Germinal center (tissue), 1 donor: ENCODE measurements around the gene ZP4.

ENCODE experiments used
- DNase-seq: peaks from one replicate; pipeline ENCODE4 v3.0.0; 2012; ENCODE audit warnings: mixed read lengths, low spot score

ZP4 gene, protein sequence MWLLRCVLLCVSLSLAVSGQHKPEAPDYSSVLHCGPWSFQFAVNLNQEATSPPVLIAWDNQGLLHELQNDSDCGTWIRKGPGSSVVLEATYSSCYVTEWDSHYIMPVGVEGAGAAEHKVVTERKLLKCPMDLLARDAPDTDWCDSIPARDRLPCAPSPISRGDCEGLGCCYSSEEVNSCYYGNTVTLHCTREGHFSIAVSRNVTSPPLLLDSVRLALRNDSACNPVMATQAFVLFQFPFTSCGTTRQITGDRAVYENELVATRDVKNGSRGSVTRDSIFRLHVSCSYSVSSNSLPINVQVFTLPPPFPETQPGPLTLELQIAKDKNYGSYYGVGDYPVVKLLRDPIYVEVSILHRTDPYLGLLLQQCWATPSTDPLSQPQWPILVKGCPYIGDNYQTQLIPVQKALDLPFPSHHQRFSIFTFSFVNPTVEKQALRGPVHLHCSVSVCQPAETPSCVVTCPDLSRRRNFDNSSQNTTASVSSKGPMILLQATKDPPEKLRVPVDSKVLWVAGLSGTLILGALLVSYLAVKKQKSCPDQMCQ

DNA sequence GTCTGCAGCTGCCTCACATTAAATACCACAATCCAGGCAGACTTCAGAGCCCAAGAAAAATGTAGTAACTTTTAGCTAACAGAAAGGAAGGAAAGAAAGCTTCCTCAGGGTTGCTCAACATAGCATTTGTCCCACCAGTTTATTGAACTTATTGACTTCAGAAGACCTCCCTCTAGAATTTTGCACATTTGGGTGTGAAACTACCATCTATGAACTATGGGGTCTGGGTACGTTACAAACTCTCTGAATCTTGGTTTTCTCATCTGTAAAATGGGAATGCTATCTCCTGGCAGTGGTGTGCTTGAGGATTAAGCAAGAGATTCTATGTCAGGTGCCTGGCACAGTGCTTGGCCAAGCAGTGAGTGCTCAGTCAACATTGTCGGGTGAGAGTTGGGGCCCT, at the start of gene ZP4:
ZP4 (minus strand) TSS at position 101 of the 400 bp plus-strand sequence. CDS start 287 bp downstream, outside the sequence.
- DNase-seq, result no peak

DNA sequence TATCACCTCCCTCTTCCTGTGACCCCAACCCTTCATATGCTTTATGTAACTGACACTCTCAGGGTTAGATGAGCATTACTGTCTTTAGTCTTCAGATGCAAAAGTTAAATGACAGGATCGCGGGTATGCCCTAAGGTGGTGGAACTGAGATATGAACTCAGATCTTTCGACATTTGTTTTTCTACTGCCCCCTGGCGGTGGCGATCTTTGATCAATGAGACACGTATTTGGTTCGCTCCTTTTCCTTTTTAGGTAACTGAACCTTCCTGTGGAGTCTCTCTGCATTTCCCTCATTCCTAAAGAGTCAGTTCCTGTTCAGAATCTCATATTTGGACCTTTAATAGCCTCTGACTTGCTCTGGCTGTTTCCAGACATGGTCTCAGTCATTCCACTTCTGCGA, 47.8 kb upstream of the ZP4 start:
- no peak for DNase-seq

DNA sequence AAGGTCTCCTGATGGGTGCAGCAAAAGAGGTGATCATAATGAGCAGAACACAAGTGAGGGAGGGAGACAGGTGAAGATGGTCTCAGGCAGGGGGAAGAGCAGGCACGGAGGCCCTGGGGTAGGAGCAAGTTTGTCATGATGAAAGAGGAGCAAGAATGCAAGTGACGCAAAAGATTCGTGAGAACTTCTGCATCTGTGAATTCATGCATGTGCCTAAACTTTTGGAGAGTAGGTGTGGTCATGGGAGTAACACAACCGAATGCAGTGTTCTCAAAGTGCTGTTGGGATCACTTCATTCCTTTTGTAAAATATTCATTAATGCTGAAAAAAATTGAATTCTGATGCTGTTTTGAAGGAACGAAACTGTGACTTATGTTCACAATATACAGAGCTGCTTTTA, 47.3 kb upstream of the ZP4 start:
- DNase-seq, result no peak

DNA sequence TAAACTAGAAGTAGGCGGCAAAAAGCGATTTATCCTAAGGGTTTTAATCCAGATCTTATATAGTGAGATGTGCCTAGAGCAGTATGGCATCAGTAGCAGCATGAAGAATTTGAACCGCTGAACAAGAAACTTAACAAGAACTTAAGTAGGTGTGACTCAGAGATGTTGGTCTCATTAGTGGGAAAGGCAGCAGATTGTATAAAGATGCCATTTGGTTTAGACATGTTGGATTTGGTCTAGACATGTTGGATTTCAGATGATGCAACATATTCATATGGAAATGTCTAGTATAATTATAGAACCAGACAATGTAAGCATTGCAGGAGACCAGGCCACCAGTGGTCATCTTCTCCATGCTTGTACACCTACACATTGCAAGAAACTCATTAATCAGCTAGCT, 42.1 kb upstream of the ZP4 start:
- DNase-seq, result no peak

DNA sequence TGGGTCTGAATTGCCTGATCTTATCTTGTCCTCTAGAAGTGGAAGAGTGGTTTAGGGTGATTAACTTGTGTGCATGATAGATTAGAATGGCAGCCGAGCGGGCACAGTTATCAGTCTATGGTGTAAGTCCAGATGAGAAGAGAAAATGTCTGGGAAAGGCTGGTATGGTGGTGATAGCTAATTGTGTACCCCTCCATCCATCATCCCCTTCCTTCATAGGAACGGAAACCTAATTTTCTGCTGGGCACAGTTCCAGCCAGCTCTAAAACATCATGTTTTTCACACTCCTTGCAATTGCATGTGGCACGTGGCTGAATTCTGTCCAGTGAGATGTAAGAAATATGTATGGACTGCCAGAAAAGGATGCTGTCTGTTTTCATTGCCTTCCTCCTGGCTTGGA, 40.9 kb upstream of the ZP4 start:
- DNase-seq, result no peak

DNA sequence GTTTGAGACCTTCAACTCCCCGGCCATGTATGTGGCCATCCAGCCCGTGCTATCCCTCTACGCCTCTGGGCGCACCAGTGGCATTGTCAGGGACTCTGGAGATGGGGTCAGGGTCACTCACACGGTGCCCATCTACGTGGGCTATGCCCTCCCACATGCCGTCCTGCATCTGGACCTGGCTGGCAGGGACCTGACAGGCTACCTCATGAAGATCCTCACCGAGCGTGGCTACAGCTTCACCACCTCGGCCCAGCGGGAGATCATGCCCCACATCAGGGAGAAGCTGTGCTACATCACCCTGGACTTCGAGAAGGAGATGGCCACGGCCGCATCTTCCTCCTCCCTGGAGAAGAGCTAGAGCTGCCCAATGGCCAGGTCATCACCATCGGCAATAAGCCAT, 36.5 kb upstream of the ZP4 start:
- DNase-seq, result no peak

DNA sequence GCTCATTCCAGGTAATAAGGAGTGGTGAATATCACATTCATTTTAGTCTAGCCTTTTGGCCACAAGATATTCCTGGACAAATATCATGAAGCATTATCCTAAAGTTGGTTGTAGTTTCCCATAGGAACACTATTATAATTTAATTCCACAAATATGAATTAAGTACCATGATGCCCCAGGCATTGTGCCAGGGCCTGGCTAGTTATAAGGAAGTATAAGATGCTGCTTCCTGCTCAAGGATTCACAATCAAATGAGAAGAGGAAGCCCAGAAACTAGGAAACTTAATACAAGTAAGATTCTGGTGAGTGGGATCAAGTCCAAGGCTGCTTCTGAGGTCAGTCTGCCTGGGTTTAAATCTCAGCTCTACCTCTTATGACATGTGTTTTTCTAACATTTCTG, 30.6 kb upstream of the ZP4 start:
- DNase-seq, result no peak

DNA sequence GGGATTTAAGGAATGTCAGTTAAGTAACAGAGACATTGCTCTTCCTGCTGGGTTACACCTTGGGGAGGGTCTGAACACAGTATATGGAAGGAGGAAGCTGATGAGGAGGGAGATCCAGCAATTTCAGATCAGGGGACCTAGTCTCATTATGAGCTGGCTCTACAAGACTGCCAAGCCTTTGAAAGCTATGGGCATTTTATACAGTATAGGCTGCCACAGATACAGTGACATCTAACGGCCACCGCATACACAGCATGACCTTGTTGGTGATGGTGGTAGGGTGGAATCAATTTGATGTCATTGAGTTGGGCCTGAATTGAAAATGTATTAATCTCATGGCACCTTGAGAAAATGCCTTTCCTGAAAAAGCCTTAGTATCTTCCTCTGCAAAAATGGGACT, 22.6 kb upstream of the ZP4 start:
- no peak for DNase-seq

DNA sequence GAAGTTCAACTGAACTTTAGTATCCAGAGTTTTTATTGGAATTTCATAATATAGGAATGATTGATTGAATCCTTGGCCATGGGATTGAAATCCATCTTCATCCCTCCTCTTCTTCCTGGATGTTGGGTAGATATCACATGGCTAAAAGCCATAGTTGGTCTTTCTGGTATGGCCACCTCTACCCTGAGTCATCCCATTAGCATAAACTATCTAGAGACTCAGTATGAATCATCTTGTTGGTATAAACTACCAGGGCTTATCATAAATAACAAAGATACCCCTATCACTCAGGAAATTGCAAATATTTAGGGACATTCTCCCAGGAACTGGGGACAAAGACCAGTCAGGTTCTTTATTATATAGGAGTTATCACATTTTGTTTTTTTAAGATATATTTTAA, 21.2 kb upstream of the ZP4 start:
- DNase-seq, result no peak

DNA sequence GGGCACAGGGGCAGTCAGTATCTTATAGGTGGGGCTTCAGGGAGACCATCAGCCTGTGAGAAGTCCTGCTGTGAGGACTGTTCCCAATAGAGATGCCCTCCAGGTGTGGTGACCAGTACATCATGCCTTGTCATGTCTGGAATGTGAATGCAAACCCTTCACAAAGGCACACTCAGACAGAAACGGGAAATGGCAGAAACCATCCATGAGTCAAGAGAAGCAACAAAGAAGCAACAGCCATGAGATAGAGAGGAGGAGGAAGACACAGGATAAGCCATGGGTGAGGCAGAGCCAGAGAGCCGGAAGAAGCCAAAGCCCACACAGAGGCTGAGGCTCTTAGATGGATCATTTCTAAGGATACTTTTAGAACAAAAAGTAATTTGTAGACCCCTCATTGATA, 20.1 kb upstream of the ZP4 start:
- no peak for DNase-seq

DNA sequence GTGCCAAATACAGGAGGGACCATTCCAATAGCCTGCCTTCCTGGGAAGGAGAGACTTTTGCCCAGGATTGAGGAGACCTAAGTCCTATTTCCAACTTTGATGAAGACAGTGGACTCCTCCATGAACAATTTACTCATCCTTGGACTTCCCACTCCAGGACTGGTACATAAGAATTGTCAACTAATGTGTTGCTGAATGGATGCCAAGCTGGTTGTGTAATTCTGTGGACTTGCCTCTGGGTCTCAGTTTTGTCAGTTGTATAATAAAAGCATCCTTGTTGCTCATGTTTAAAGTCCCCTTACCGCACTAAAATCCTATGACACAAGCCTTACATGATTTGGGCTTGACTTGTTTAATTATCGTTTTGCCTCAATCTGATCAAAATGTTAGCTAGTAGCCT, 13.2 kb upstream of the ZP4 start:
- no peak for DNase-seq

DNA sequence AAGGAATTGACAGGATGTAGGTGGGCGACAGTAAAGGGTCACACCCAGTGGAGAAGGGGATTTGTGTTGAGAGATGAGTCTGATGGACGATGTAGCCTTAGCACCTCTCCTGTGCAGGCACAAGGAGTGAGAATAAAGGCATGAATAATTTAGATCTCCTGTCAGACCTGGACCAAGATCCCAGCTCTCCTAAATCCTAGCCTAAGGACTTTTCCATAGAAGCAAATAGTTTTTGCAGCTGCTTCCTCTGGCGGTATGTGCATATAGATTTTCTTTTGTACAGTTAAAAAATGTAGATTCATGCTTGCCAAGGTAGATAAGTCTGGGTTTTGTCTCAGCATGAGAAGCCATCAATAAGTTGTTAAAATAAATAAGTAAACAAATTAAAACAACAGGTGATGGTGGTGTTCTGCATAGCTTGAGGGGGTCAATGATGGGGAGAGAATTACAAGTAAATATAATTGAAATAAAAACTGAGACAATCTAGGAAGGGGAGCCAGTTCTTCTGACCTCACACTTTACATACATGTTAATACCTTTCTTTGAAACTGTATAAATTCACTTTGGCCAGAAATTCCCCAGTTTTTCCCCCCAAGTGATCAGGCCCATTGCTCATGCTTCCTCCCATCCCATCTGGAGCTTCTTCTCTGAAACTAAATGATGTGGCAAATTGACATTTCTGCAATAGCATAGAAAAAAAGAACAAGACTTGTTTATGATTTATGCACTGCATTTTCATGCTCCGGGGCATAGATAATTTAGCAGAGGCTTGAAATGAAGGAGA, 12.4 kb upstream of the ZP4 start:
- no peak for DNase-seq

DNA sequence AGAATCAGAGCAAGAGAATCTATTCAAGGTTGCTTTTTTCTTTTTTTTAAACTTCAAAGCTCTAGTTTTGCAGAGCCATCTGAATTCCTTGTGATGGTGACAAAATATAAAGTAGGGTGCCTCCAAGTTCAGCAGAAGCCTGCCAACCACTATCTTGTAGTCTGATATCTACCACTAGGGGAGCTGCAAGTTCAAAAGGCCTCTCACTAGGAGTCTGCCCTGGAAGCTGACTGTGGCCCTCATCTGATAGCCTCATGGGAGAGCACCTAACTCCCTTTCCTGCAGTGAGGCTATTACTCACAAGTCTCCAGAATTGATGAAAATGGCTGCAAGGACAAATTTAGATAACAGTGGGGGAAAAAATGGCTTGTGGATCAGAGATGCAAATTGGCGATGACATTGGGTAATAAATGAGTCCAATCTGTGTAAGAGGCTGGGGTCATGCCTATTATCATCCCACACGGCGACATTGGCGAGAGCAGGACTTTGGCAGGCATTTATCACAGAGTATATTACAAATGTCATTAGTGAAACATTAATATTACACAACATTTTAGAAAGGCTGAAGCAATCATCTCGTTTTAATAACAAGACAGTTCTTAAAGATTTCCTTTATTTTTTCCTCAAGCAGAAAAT, 10.7 kb upstream of the ZP4 start:
- DNase-seq, result no peak

DNA sequence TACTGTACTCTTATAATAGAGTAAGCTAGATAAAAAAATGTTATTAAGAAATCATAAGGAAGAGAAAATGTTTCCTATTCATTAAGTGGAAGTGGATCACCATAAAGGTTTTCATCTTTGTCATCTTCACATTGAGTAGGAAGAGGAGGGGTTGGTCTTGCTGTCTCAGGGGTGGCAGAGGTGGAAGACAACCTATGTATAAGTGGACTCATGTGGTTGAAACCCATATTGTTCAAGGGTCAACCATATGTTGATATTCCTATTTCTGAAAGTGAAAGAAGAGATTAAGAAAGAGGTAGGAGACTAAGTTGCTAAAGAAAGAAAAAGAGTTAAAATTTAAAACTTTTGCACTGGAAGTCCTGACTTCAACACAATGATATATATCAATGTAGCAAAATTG, 4.9 kb upstream of the ZP4 start:
- DNase-seq, result no peak

DNA sequence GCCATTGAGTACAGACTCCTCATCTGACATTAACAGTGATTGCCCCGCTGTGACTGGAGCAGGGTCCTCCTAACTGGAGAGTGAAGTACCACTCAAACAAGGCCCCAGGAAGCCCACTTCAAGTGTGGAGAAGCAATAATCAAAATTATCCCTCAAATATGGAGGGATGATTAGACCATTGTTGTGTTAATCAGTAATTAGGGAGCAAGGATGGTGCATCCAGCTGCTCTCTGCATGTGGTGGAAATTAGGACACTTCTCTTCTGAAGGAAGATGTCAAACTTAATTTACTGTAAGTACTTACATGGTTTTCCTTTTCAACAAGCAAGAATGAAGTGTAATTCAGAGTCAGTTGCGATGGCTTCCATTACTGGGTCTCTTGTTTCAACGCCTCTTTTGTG, 3.4 kb upstream of the ZP4 start:
- no peak for DNase-seq

DNA sequence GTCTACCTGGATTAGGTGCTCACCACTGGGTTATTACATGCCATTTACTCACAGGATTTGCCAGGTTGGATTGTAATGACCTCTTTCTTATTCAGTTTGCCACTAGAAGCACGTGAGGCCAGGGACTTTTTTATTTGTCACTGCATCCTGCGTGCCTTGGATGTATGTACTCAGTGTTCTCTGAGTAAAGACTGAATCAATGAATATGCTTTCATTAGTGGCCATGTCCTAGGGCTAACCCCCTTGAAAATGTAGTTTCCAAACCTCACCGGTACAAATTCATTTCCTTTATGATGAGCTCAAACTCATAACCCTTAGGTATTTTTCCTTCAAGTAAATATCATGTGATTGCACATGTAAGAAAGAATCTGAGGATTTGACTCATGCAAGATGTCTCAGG, 1.3 kb upstream of the ZP4 start:
- no peak for DNase-seq

DNA sequence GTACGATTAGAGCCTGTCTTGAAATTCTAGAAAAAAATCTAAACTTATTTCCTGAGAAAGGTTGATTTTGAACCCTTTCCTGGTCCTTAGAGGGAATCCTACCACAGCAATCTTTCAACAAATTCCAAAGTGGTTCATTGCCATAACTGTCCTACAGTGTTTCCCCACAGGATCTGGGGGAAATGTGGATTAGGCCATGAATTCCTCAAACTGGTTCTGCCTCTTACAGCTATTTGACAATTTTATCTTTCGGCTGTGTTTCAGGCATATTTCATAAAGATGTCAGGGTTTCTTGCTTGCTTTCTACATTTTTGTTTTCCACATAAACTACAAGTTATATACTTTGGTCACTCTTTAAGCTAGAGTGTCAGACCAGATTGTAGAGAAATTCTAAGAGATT, 544 bp upstream of the ZP4 start:
- no peak for DNase-seq

DNA sequence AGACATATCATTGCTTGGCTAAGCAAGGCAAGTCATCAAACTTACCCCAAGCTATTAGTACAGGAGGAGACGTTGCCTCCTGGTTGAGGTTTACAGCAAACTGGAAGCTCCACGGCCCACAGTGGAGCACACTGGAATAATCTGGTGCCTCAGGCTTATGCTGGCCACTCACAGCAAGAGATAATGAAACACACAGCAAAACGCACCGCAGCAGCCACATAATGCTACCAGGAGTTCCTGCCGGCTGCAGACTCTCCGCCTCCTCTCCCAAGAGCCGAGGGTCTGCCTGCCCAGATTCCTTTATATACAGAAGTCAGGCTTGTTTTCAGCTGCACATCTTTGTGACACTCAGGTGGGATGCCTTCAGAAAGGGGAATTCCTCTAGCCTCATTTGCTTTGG, 306 bp downstream of the ZP4 start:
- no peak for DNase-seq

DNA sequence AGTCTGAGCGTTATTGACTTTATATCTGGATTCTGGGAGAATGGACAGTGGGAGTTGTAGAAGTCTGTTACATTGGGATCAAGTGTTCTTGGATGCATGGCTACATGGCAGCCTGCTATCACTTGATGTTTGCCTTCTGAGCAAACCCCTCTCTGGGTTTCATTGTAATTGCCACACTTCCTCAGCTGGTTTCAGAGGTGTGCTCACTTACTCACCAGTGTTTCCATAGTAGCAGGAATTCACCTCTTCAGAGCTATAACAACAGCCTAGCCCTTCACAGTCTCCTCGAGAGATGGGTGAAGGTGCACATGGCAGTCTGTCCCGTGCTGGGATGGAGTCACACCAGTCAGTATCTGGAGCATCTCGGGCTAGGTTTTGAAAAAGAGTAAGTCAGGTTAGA, 2.6 kb downstream of the ZP4 start:
- no peak for DNase-seq

DNA sequence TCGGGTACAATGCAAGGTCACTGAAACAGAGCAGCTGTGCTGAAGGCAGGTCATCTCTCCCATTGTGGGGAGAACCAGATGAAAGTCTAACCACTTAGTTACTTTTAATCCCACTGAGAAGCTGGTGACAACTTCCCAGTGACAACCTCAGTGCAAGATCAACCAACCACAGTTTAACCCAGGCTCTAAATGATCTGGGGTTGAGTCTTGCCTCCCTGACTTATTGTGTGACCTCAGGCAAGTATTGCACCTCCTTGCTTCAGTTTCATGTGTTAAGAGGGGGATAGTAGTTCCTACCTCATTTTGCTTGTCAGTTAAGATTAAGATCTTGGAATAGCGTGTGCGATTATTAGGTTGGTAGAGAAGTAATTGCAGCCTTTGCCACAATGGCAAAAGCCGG, 3.2 kb downstream of the ZP4 start:
- DNase-seq, result no peak

DNA sequence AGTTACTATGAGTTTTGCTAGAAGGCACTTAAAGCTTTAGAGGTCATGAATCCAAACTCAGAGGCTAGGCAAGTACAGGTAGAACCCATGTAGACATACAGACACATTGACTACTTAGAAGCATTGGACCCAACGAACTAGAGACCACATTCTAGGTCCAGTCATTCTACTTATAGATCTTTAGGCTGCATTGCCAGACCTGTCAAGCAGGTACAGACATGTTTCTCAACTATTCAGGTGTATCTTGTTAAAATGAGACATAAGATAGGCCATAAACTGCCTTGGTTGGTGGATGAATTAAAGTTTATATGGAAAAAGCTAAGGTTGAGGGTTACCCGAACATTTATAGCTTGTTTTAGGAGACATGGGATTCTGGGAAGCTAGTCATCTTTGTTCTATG, 6.5 kb downstream of the ZP4 start:
- no peak for DNase-seq

DNA sequence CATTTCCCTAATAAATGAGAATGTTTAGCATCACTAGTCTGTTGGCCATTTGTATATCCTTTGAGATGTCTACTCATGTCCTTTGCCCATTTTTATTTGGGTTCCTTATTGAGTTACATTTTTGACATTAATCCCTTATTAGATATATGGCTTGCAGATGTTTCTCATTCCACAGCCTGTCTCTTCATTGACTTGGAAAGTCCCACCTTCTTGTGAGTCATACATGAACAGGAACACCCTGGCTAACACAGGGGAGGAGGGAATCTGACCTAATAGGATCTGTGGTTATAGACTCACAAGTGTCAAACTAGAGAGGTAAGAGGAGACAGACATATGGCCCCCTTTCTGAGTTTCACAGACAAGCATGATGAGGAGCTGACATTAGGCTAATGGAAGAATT, 11.5 kb downstream of the ZP4 start:
- no peak for DNase-seq

DNA sequence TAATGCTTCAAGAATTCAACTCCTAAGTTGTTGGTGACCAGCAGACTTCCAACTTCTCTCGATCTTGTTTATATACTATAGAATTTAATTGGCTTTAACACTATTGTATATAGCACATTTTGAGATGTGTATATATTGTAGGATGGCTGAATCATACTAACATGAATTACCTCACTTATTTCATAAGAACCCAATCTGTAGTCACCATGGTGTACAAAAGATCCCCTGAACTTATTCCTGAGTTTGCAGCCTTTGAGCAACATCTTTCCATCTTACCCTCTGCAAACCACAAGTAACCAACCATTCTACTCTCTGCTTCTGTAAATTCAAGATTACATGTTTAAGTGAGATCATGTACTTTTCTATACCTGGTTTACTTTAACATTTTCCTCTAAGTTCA, 12.3 kb downstream of the ZP4 start:
- no peak for DNase-seq
